ENCODE measurements around the gene STK32A.

STK32A gene

GRCh38 chr5:147413266-147413665, 178.4 kb downstream of the STK32A start:
- in situ Hi-C loops (cut with MboI; ENCODE audit: low sequenced_read_pairs): no loop called here

- in situ Hi-C loops (cut with MboI; ENCODE audit: low sequenced_read_pairs): no loop called here
Observed at GRCh38 chr5:147415651-147416050, 180.8 kb downstream of the STK32A start.

- in situ Hi-C loops (cut with MboI; ENCODE audit: low sequenced_read_pairs): no loop called here
Observed at GRCh38 chr5:147417135-147417813, 182.4 kb downstream of the STK32A start.

- in situ Hi-C loops (cut with MboI; ENCODE audit: low sequenced_read_pairs): no loop called here
Observed at GRCh38 chr5:147418613-147419012, 183.8 kb downstream of the STK32A start.

GRCh38 chr5:147426640-147427327, 192.0 kb downstream of the STK32A start:
- in situ Hi-C loops (cut with MboI; ENCODE audit: low sequenced_read_pairs): no loop called here

GRCh38 chr5:147427521-147428401, 192.9 kb downstream of the STK32A start:
- in situ Hi-C loops (cut with MboI; ENCODE audit: low sequenced_read_pairs): no loop called here

- in situ Hi-C loops (cut with MboI; ENCODE audit: low sequenced_read_pairs): no loop called here
Observed at GRCh38 chr5:147430628-147431027, 195.8 kb downstream of the STK32A start.

- in situ Hi-C loops (cut with MboI; ENCODE audit: low sequenced_read_pairs): no loop called here
Observed at GRCh38 chr5:147431586-147431985, 196.8 kb downstream of the STK32A start.

- in situ Hi-C loops (cut with MboI; ENCODE audit: low sequenced_read_pairs): no loop called here
Observed at GRCh38 chr5:147432323-147432722, 197.5 kb downstream of the STK32A start.

- in situ Hi-C loops (cut with MboI; ENCODE audit: low sequenced_read_pairs): no loop called here
Observed at GRCh38 chr5:147434049-147434448, 199.2 kb downstream of the STK32A start.

GRCh38 chr5:147436596-147436995, 201.8 kb downstream of the STK32A start:
- in situ Hi-C loops (cut with MboI; ENCODE audit: low sequenced_read_pairs): no loop called here

- in situ Hi-C loops (cut with MboI; ENCODE audit: low sequenced_read_pairs): no loop called here
Observed at GRCh38 chr5:147437161-147437596, 202.4 kb downstream of the STK32A start.

All from HL-60/S4 treated with phorbol 12-myristate 13-acetate at 8.2 ng/mL for 4 days and 3 days (cell line).